Measurements from ENCODE around the gene OTOP1.

OTOP1 gene

GRCh38 chr4:4228356-4228668 lies 1.6 kb upstream of the OTOP1 start:
- no peak for TF ChIP-seq RARB (CRISPR knock-in tag; IDR thresholded peaks at IDR 0.05)
- TF ChIP-seq OSR1 (CRISPR knock-in tag; IDR thresholded peaks at IDR 0.05), result no peak
- no peak for TF ChIP-seq GLIS3 (CRISPR knock-in tag; IDR thresholded peaks at IDR 0.05)
- TF ChIP-seq ARNTL (CRISPR knock-in tag; IDR thresholded peaks at IDR 0.05; ENCODE audit: borderline replicate concordance, low read depth), result no peak
- TF ChIP-seq CSDC2 (CRISPR knock-in tag; IDR thresholded peaks at IDR 0.05), result no peak
- no peak for TF ChIP-seq TOX (CRISPR knock-in tag; IDR thresholded peaks at IDR 0.05; ENCODE audit: borderline replicate concordance)
- ATAC-seq, result no peak

- no peak for ATAC-seq
- TF ChIP-seq, protein P1, sequence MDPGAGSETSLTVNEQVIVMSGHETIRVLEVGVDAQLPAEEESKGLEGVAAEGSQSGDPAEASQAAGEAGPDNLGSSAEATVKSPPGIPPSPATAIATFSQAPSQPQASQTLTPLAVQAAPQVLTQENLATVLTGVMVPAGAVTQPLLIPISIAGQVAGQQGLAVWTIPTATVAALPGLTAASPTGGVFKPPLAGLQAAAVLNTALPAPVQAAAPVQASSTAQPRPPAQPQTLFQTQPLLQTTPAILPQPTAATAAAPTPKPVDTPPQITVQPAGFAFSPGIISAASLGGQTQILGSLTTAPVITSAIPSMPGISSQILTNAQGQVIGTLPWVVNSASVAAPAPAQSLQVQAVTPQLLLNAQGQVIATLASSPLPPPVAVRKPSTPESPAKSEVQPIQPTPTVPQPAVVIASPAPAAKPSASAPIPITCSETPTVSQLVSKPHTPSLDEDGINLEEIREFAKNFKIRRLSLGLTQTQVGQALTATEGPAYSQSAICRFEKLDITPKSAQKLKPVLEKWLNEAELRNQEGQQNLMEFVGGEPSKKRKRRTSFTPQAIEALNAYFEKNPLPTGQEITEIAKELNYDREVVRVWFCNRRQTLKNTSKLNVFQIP (CRISPR knock-in tag; IDR thresholded peaks at IDR 0.05; ENCODE audit: borderline replicate concordance, low read depth), result no peak
- TF ChIP-seq ZC3H10 (CRISPR knock-in tag; IDR thresholded peaks at IDR 0.05), result no peak
- no peak for TF ChIP-seq ZNF70 (CRISPR knock-in tag; IDR thresholded peaks at IDR 0.05)
- TF ChIP-seq ZNF8 (CRISPR knock-in tag; IDR thresholded peaks at IDR 0.05), result no peak
- no peak for TF ChIP-seq ZFP30 (CRISPR knock-in tag; IDR thresholded peaks at IDR 0.05)
- no peak for TF ChIP-seq ISL1 (CRISPR knock-in tag; IDR thresholded peaks at IDR 0.05)
- no peak for TF ChIP-seq TOX (CRISPR knock-in tag; IDR thresholded peaks at IDR 0.05; ENCODE audit: borderline replicate concordance)
- no peak for TF ChIP-seq ESRRG (CRISPR knock-in tag; IDR thresholded peaks at IDR 0.05)
- no peak for TF ChIP-seq CSDC2 (CRISPR knock-in tag; IDR thresholded peaks at IDR 0.05)
- no peak for TF ChIP-seq ARNTL (CRISPR knock-in tag; IDR thresholded peaks at IDR 0.05; ENCODE audit: borderline replicate concordance, low read depth)
- no peak for TF ChIP-seq TCF4 (CRISPR knock-in tag; IDR thresholded peaks at IDR 0.05; ENCODE audit: borderline replicate concordance)
- TF ChIP-seq, protein P2, sequence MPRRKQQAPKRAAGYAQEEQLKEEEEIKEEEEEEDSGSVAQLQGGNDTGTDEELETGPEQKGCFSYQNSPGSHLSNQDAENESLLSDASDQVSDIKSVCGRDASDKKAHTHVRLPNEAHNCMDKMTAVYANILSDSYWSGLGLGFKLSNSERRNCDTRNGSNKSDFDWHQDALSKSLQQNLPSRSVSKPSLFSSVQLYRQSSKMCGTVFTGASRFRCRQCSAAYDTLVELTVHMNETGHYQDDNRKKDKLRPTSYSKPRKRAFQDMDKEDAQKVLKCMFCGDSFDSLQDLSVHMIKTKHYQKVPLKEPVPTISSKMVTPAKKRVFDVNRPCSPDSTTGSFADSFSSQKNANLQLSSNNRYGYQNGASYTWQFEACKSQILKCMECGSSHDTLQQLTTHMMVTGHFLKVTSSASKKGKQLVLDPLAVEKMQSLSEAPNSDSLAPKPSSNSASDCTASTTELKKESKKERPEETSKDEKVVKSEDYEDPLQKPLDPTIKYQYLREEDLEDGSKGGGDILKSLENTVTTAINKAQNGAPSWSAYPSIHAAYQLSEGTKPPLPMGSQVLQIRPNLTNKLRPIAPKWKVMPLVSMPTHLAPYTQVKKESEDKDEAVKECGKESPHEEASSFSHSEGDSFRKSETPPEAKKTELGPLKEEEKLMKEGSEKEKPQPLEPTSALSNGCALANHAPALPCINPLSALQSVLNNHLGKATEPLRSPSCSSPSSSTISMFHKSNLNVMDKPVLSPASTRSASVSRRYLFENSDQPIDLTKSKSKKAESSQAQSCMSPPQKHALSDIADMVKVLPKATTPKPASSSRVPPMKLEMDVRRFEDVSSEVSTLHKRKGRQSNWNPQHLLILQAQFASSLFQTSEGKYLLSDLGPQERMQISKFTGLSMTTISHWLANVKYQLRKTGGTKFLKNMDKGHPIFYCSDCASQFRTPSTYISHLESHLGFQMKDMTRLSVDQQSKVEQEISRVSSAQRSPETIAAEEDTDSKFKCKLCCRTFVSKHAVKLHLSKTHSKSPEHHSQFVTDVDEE (CRISPR knock-in tag; IDR thresholded peaks at IDR 0.05), result no peak
- TF ChIP-seq CREB5 (CRISPR knock-in tag; IDR thresholded peaks at IDR 0.05; ENCODE audit: low read depth), result no peak
Observed at GRCh38 chr4:4227510-4228355, 1.0 kb upstream of the OTOP1 start.

DNA sequence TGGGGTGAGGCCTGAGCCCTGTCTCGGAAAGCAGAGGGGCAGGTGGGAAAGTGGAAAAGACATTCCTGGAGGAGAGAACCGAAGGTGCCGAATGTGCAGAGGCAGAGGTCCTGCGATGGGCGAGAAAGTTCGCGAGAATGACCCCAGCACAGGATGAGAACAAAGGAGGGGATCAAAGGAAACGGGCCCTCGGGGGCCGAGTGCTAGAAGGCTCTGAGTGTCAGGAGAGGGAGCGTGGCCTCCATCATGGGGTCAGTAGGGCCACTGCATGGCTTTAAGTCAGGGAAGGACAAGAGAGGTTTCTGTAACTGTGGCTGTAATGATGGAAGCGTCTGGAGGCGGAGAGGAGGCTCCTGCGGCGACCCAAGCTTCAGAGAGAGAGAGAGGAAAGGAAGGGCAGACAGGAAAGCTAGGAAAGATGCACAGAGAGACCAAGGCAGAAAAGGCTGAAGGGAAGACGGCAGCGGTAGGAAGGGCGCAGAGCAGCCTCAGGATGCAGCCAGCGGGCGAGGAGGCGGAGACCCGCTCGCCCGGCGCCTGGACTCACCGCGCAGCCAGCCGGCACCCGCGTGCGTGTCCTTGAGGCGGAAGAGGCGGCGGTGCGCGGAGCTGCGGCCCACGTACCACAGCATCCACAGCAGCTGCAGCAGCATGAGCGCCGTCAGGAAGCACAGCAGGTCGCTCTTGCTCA lies 669 bp downstream of the OTOP1 start:
- no peak for ATAC-seq
- no peak for TF ChIP-seq CSDC2 (CRISPR knock-in tag; IDR thresholded peaks at IDR 0.05)
- no peak for TF ChIP-seq ZNF70 (CRISPR knock-in tag; IDR thresholded peaks at IDR 0.05)
- no peak for TF ChIP-seq ISL1 (CRISPR knock-in tag; IDR thresholded peaks at IDR 0.05)
- TF ChIP-seq SNAI2 (CRISPR knock-in tag; IDR thresholded peaks at IDR 0.05), result no peak
- TF ChIP-seq PATZ1 (CRISPR knock-in tag; IDR thresholded peaks at IDR 0.05; ENCODE audit: borderline replicate concordance), result no peak
- TF ChIP-seq, protein P2 (CRISPR knock-in tag; IDR thresholded peaks at IDR 0.05), result no peak
- TF ChIP-seq ZFP30 (CRISPR knock-in tag; IDR thresholded peaks at IDR 0.05), result no peak
- TF ChIP-seq ARNTL (CRISPR knock-in tag; IDR thresholded peaks at IDR 0.05; ENCODE audit: borderline replicate concordance, low read depth), result no peak
